Right renal pelvis (tissue), 4 donors: ENCODE data around the gene MKI67. TPM values are rescaled to one million over a fixed set of nuclear protein-coding genes. Genes with fewer than 3 reads are reported as not detected.

Source experiments
- DNase-seq, 4 donors: peaks; one replicate each; pipeline ENCODE4 v3.0.0-alpha.2; 2013; ENCODE audit warnings: low read depth in 4 of 4, low spot score in 3 of 4, missing footprints in 1 of 4
- polyA plus RNA-seq, 4 donors: library from polyadenylated mRNA; unstranded; fragments of 120-200 nt; gene quantifications; one replicate each; pipeline ENCODE4 v1.2.1, GENCODE V29; 2013; ENCODE audit not compliant: insufficient read length in 4 of 4

MKI67 gene
- polyA plus RNA-seq, 4 donors, result 46.6 to 52.5 (median 50.1) TPM

DNA sequence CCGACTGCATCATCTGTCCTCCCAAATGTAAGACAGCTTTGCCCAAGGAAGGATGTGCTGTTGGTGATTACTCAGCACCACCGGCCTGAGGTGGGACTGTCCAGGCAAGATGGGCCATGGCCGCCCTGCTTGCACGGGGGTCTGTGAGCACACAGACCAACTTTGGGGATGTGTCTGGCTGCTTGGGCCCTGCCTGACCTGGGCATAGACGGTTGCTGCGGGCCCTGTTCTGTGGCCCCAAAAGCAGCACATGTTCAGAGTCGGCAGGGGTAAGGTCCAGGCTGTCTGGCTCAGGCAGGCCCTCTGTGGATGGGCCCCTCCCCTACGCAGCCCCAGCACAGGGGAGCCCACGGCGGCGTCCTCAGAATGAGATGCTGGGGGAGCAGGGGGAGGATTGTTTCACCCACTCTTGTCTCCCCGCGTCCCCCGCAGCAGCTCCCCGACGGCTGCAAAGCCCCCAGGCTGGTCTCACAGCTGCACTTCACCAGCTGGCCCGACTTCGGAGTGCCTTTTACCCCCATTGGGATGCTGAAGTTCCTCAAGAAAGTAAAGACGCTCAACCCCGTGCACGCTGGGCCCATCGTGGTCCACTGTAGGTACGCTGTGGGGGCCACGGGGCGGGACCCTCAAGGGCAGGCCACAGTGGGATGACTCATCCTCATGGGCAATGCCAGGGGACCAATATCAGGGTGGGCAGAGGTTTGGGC, 58.4 kb downstream of the MKI67 start:
- DNase-seq, result no peak

DNA sequence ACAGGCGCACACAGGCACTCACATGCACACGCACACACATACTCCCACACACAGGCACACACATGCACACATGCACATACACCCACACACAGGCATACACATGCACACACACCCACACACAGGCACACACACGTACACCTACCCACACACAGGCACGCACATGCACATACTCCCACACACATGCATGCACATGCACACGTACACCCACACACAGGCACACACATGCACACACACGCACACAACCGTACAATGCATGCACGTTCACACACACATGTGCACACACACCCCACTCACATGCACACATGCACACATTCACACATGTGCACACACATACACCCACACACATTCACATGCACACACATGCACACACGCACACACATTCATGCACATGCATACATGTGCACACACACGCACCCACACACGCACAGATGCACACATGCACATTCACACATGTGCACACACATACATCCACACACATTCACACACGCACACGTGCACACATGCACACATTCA, 59.3 kb downstream of the MKI67 start:
- no peak for DNase-seq

DNA sequence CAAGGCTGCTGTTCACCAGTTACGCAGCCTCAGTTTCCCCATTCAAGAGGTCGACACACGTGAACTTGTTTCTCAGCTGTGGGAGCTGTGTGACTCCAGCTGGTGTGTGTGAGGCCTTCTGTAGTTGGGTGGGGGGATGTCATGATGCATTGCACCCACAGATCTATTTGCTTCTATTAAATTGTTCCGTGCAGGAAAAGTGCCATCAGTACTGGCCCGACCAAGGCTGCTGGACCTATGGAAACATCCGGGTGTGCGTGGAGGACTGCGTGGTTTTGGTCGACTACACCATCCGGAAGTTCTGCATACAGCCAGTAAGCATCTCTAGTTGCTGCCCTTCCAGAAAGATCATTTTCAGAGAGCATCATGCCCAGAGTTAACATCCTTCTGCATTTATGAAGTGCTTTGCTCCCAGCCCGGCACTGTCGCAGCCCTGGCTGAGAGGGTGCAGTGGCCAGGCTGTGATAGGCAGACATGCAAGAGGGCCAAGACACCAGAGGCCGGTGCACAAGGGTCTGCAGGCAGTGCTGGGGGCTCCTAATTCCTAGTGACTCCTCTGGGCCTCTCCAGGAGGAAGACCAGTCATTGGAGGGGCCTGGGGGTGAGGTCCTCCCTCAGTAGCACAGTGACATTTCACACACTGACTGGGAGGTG, 60.2 kb downstream of the MKI67 start:
- no peak for DNase-seq

DNA sequence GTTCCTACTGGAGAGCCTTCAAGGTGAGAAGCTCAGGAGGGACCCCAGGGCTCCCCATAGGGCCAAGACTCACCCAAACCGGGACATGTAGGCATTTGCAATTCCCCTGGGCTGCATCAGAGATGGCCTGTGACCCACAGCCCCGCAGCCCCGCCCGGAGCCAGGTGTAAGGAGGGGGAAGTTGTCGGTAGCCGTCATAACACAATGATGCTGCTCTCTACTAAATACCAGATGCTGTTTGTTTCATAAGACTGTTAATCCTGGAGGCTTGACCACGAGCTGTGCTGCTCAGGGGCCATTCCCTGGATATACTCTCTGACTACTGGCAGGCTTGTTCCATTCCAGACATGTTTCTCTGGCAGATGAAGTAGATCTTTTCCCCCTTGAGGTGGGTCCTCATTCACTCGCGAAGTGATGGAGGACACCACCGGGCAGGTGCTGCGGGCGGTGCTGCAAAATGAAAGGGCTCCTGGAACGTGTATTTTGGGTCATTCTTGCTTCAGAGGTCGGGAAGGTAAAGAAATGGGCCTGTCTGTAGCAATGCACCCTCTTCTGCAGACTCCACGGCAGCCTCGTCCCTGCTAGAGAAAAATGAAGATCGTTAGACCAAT, 61.1 kb downstream of the MKI67 start:
- DNase-seq, result no peak

DNA sequence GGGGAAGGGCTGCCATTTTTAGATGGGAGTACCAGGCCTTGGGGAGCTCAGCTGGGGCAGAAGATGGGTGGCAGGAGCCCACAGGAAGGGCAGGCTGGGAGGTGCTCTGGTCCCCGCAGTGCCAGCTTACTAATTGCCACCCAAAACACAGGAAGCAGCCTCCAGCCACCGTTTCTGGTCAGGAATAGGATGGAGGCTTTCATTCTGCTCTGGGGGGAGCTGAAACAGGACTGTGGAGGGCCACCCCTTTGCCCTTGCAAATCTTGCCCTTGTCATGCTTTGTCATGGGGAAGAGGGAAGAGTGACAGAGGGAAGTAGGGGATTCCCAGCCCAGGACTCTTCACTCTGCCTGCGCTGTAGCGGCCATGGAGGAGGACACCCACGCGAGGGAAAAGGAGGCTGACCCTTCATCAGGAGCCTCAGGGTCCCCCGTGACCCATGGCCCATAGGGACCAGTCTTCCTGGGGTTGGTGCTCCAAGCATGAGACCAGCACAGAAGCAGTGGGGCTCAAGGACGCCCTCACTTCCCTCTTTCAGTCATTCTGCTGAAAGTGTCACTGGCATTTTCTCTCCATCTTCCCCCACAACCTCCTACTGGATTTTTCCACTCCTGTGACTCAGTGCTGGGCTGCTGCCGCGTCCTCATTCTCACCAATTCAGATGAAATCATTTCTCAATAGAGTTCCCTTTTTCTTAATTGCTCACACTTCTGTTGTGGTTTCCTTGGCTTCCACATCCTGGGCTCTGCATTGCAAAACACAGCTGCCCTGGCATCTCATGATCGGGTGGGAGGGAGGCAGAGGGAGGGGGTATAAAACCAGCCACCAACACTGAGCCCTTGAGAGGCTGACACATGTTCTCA, 61.9 kb downstream of the MKI67 start:
- DNase-seq, result no peak

DNA sequence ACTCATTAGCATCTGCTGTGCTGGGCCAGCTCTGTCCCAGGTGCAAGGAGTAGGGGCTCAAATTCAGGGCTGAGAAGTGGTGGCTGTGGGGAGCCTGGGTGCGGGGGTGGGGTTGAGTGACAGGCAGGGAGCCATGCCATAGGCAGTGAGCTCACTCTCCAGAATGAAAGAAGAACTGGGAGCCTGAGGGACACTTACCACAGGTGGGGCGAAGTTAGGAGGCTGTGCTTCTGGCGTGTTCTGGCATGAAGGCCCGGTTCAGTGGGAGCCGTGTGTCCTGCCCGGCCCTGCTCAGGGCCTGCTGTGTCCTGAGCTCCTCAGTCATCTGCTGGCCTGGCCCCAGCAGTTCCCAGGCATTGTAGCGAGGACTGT, 62.5 kb downstream of the MKI67 start:
- no peak for DNase-seq

DNA sequence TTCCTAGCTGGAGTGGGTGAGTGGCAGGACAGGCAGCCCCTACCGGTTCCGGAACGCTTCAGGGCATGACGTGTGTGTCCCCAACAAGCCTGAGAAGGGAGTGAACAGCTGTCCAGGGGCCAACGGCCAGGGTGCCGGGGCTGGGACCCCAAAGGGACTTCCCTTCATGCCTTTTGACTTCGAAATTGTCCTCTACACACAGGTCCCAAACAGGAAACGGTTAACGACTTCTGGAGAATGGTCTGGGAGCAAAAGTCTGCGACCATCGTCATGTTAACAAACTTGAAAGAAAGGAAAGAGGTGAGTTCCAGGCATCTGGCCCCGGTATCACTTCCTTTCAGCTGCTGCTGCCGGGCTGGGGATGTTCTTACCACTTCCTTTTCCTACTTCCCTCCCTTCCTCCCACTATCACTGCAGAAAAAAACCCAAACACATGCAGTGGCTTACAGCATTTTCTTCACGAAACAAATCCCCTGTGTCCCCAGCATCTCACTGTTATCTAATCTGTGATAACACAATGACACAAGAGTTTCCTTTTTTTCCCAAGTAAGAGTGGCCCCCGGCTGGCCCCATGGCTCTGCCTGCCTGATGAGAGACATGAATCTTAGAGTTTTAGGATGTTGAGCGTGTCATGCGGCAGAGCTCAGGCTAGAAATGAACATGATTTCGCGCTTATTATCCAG, 63.2 kb downstream of the MKI67 start:
- DNase-seq, result no peak

DNA sequence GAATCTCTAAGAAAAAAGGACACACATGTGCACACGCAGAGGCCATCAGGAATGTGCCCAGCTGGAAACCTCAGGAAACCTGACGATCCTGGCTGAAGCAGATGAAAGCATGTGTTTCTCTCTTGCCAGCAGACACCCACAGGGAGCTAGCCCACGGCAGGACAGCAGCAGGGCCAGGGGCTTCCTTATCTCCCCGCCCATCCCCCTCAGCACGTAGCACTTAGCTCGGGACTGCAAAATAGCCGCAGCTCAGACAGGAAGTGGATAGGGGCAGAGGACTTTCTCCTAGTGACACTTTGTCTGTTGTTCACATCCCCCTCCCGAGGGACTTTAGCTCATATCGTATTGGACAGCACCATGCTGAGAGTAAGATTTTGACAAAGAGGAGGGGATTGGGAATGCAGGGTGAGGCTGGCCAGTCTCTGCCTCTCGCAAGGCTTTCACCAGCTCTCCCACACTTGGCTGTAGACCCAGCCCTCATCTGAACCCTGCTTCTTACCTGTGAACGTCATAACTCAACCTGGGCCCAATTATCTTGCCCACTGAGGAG, 63.8 kb downstream of the MKI67 start:
- no peak for DNase-seq

DNA sequence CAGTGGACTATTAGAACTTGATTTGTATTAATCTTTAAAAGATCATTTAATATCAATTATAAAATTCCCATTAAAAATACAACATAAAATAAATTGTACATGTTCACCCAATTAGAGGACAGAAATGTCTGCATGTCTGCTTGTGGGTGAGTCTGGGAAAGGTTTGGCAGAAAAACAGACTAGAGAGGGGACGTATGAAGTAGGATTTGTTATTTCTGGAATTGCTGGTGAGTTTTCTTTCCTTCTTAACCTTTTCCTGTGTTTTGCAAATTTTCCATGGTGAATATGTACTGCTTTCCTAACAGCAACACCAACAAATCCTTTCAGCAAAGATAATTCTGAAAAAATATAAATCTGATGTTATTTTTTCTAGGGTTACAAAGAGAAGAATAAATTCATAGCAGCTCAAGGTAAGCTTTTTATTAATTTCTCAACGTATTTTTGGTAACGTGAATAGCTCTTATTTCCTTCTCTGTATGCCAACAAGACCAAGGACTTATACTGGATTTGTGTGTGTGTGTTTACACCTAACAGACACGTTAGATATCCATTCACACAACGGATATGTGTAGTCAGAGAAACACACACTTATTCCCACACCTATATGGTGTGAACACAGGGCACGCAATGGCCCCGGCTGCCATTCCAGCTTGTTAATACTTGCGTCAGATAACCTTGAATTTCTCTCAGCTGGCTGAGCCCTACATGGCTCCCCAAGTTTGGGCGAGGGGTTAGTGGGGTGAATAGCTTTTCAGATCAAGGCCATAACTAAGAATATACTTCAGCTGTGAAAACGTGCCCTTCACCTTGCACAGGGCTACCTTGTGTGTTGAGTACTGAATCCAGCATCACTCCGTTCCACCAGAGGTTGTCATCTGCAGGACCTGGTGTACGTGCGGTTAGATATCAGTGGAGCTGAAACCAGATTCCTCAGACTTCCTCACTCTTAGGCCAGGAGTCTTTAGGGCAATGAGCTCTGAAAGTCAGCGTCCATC, 64.6 kb downstream of the MKI67 start:
- no peak for DNase-seq

DNA sequence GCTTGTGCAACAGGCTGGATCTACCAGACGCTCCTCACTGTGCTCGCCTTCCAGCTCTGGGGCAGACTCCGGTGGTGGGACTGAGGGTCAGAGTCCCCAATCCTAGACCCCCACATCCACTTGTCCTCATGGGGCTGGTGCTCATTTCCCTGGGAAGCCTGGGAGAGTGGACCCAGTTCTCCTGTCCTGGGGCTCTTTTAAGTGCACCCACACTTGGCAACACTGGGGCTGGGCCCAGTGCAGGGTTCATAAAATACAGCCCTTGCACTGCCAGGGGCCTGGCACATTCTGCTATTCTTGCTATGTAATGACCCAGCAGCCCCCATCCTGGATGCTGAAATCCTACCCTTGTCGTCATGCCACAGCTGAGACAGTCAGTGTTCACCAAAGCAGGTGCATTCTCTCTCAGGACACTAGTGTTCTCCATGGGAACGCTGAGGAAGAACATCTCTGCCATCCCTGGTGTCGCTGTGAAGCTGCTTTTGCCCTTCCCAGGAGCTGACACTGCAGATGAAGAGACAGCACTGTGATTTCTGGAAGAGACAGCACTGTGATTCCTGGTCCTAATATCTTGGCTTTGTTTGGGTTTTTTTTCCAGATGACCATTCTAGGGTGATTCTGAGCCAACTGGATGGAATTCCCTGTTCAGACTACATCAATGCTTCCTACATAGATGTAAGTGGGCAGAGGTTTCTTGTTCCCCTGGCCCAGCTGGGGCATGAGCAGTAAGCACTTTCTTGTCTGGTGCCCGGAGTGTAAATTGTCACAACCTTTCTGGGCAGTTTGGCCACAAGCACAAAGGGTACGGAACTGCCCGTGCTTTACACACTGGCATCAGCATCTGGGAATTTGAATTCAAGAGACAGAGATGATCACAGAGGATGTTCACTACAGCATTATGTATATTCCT, 65.6 kb downstream of the MKI67 start:
- no peak for DNase-seq

DNA sequence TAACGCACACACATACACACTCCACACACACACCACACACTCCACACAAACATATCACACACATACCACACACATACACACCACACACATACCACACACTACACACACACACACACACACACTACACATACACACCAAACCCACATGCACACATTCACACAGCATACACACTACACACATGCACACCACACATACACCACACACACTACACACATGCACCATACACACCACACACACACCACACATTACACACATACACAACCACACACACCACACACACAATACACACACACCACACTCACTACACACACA, 66.3 kb downstream of the MKI67 start:
- DNase-seq, result no peak

DNA sequence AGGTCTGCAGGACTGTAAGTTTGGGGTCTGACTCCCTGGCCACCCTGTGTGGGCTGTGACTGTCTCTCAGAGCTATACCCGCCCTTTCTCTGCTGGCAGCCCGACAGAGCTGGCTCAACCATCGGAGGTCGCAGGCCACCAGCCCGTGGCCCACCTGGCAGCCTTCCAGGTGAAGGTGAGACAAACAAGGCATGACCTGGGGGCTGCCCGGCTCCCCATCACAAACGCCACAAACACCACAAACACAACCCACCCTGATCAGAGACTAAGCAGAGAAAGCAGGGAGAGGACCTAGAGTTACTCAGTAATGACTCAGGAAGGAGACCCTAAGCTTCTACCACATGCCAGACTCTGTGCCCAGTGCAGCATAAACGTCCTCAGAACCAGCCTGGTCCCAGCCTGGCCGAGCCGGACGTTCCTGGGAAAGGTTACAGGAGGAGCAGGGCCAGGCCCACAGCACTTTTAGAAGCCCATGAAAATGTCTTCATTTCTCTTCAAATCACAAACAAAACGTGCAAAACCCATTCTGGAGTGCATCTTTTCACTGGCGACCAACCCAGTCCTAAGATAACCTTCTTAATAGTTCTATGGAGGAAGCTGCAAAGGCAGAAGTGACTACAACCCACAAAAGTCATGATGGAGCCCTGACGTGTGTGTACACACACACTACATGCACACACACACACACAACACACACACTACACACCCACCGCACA, 66.8 kb downstream of the MKI67 start:
- DNase-seq, result no peak

DNA sequence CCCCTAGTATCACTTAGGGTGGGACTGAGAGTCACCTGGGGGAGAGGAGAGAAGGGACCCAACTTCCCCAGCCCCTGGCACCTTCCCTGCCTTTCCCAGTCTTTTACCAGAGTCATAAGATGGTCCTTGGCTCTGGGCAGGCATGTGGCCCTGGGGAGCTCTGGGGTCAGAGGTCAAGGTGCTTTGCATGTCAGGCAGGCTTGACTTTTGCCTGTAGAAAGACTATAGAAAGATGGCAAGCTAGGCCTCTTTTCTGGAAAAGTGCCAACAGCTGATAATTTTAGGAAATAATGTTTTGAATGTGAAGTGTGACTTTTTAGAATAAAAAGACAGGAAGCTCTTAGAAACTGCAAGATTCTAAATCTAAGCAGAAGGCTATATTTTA, 67.5 kb downstream of the MKI67 start:
- DNase-seq, result no peak

DNA sequence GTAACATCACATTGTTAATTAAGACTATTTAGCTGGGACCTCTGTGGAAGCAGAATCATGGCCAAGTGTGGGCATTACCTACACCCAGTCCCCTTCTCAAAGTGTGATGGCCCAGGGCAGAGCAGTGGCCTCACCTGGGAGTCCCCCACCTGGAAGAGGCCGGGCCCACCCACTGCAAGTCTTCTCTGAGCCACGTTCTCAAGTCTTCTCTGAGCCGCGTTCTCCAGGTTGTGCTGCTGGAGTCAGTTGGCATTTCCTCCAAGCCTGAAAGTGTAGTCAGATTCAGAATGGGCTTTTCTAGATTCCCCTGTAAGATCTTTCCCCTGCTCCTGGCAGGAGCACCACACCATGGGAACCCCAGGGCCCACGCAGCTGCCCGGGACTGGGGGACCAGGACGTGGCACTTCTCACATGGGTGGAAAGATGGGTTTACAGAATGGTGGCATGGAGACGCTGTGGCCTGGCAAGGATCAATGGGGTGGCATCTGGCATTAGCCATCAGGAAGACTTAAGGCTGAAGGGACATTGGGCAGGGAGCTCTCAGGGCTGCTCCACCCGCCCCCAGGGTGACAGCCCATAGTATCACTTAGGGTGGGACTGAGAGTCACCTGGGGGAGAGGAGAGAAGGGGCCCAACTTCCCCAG, 68.0 kb downstream of the MKI67 start:
- DNase-seq, result no peak

DNA sequence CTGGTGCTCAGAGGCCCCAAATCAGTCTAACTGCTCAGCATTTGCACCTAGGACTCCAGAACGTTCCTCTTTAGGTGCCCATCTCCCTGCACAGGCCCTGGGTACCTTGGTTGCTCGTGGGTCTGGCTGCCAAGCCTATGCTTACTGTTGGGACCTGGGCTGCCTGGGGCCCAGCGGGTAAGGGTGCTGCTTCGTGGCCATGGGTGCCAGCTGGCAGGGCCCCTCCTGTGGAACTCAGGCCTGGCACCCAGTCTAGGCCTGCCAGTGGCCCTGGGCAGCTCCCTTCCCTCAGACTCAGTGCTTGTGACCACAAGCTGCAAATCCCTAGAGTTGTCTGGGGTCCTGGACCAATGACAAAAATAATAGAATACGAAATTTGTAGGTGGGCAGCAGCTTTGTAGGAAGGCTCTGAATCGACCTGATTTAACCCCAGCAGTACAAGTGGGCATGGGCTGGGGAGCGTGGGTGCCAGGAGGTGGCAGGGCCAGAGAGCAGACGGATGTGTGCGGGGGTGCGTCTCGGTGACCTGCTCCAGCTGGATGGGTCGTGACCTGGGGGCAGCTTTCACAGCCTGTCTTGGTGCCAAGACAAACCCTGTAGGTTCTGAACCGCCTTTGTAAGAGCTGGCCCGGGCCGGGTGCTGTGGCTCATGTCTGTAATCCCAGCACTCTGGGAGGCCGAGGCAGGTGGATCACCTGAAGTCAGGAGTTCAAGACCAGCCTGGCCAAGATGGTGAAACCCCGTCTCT, 69.7 kb downstream of the MKI67 start:
- no peak for DNase-seq
